ENCODE data around the gene TTC39B. TPM values are rescaled to one million over a fixed set of nuclear protein-coding genes. Genes with fewer than 3 reads are reported as not detected.

TTC39B gene
- total and polyA plus RNA-seq, 2 donors (not counting 3 experiments of a cell fraction or from before 2014, with no cell fraction given) = 1.0 to 5.4 TPM

DNA sequence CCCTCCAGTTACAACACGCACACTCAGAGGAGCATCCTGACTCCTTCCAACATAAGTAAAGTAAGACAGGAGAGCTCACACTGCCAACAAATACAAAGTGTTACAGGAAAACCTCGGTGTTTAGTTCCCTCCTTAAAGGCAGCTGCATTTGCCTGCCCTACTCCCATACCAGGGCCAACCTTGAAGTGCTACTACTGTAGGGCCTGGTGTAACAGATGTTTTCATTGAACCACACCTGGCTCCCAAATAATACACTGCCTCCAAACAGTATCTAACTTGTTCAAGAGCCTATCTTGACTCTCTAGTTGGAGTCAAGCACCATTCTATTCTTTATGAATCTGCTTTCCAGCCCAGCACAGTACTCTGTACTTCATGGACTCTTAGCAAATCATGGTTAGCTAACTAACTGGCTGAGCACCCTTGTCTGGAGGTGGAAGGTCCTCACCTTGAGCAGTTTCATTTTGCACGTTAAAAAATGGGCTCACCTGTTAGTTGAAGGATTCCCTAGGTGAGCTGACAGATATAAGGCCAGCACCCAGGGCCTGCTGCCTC, 34.6 kb downstream of the TTC39B start:
- BruUV-seq (replicated peaks) = no TSS peak
- dilution Hi-C loops (cut with MboI; ENCODE audit: extremely low pct_ligation_motif_present, low sequenced_read_pairs) (no loop called here), intact Hi-C loops (cut with micrococcal nuclease) (no loop called here)
- H3K9me1 ChIP-seq (replicated peaks; ENCODE audit: control insufficient read depth, extremely low read depth, insufficient read depth, low read length) = peaks cover 3% of the 10 kb centered on the region
- no peaks in the 10 kb centered on the region for H3K36me3 ChIP-seq (ENCODE audit: control insufficient read depth in 2 of 2, extremely low read depth in 1 of 2, insufficient read depth in 2 of 2, low read length in 2 of 2)
- H3K27me3 ChIP-seq (ENCODE audit: control insufficient read depth in 2 of 2, insufficient read depth in 2 of 2, low read length in 2 of 2) = no peaks in the 10 kb centered on the region
- ChIA-PET CTCF (no interaction called here), POLR2A (interaction anchor here (0.6 kb wide), 1 partner anchor 436 kb away, joined by 3 read pairs; no protein-coding TSS in a partner anchor)
- no peak for TF ChIP-seq MYC (IDR thresholded peaks at IDR 0.05; ENCODE audit: low read depth, low read length)
- no peak for TF ChIP-seq POLR2AphosphoS5 (IDR thresholded peaks at IDR 0.05; ENCODE audit: insufficient read depth, low read depth, low read length)
- TF ChIP-seq, protein P1, sequence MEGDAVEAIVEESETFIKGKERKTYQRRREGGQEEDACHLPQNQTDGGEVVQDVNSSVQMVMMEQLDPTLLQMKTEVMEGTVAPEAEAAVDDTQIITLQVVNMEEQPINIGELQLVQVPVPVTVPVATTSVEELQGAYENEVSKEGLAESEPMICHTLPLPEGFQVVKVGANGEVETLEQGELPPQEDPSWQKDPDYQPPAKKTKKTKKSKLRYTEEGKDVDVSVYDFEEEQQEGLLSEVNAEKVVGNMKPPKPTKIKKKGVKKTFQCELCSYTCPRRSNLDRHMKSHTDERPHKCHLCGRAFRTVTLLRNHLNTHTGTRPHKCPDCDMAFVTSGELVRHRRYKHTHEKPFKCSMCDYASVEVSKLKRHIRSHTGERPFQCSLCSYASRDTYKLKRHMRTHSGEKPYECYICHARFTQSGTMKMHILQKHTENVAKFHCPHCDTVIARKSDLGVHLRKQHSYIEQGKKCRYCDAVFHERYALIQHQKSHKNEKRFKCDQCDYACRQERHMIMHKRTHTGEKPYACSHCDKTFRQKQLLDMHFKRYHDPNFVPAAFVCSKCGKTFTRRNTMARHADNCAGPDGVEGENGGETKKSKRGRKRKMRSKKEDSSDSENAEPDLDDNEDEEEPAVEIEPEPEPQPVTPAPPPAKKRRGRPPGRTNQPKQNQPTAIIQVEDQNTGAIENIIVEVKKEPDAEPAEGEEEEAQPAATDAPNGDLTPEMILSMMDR (IDR thresholded peaks at IDR 0.05; ENCODE audit: extremely low read depth in 1 of 2, insufficient read depth in 1 of 2, low read depth in 1 of 2, low read length in 2 of 2) = no peak
- no peak for TF ChIP-seq JUN (IDR thresholded peaks at IDR 0.05; ENCODE audit: borderline replicate concordance, insufficient read depth, insufficient read length, low read depth)
- no peak for TF ChIP-seq POLR2A (IDR thresholded peaks at IDR 0.05; ENCODE audit: low read depth, low read length)
- TF ChIP-seq FOS (IDR thresholded peaks at IDR 0.05; ENCODE audit: borderline replicate concordance, insufficient read depth, low read length) = no peak
- TF ChIP-seq, protein P2, sequence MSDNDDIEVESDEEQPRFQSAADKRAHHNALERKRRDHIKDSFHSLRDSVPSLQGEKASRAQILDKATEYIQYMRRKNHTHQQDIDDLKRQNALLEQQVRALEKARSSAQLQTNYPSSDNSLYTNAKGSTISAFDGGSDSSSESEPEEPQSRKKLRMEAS (IDR thresholded peaks at IDR 0.05; ENCODE audit: insufficient read depth, insufficient read length) = no peak
- TF ChIP-seq GATA2 (IDR thresholded peaks at IDR 0.05; ENCODE audit: insufficient read depth, insufficient read length, low read depth, low read length) = no peak
- TF ChIP-seq EZH2 (IDR thresholded peaks at IDR 0.05; ENCODE audit: borderline replicate concordance, low read depth, low read length, severe bottlenecking) = no peak
- DNase-seq (ENCODE audit: low read depth, low spot score) = no peak
- no peak overlapping the region for H3K9ac ChIP-seq (replicated peaks; ENCODE audit: extremely low read depth, insufficient read depth, low read length)
- no peak for FAIRE-seq
- no peaks in the 10 kb centered on the region for H3K4me1 ChIP-seq (ENCODE audit: control insufficient read depth, extremely low read depth, insufficient read depth, low read length)
- no peak overlapping the region for H2AFZ ChIP-seq (ENCODE audit: low read depth, low read length)
- H3K9me3 ChIP-seq (replicated peaks; ENCODE audit: control insufficient read depth, insufficient read depth, low read length) = no peaks in the 10 kb centered on the region
- H3K27ac ChIP-seq (ENCODE audit: insufficient read depth, low read depth, low read length) = no peak overlapping the region
- H3K4me3 ChIP-seq (replicated peaks in 1 of 3; ENCODE audit: insufficient read depth in 1 of 3, low read depth in 1 of 3, low read length in 3 of 3) = no peak overlapping the region
- no peaks in the 10 kb centered on the region for H4K20me1 ChIP-seq (replicated peaks; ENCODE audit: control insufficient read depth, extremely low read depth, insufficient read depth, low read length)
- no peaks in the 10 kb centered on the region for H3K79me2 ChIP-seq (ENCODE audit: control insufficient read depth, insufficient read depth, low read length)
- H3K4me2 ChIP-seq (ENCODE audit: insufficient read depth, low read length) = no peak overlapping the region

Data from endothelial cell of umbilical vein (primary cell).